DND-41 (cell line): ENCODE data around the gene CMBL.

Source experiments
- ATAC-seq: fragments of 200-7000 bp; cut with Tn5 transposase; 3 replicates; pipeline ENCODE4 v1.9.1; 2021; ENCODE audit warnings: low read depth; ENCODE audit not compliant: insufficient read depth
- DNase-seq: peaks from one replicate; pipeline ENCODE4 v3.0.0-alpha.2; 2020
- H2AFZ ChIP-seq: 2 replicates; pipeline ENCODE4 v1.6.0; 2012; ENCODE audit warnings: low read depth, low read length
- H3K27ac ChIP-seq: 2 replicates; pipeline ENCODE4 v1.5.1; 2012; ENCODE audit warnings: low read length, inconsistent platforms
- H3K27me3 ChIP-seq: fragments of 200-600 bp; sonication (generic); 2 replicates; pipeline ENCODE4 v1.6.0; 2012; ENCODE audit warnings: low read length, mild to moderate bottlenecking, inconsistent platforms; ENCODE audit not compliant: insufficient read depth, poor library complexity
- H3K36me3 ChIP-seq: 2 replicates; pipeline ENCODE4 v1.5.1; 2012; ENCODE audit warnings: low read length, inconsistent platforms; ENCODE audit not compliant: insufficient read depth
- H3K4me1 ChIP-seq: 2 replicates; pipeline ENCODE4 v1.5.1; 2012; ENCODE audit warnings: mild to moderate bottlenecking, low read length; ENCODE audit not compliant: insufficient read depth
- H3K4me2 ChIP-seq: 2 replicates; pipeline ENCODE4 v1.6.0; 2012; ENCODE audit warnings: mild to moderate bottlenecking, moderate library complexity, low read length, inconsistent platforms; ENCODE audit not compliant: insufficient read depth
- H3K4me3 ChIP-seq, 2 experiments: fragments of 200-600 bp in 1 of 2; shearing (Covaris generic) in 1 of 2; 2 replicates each; pipeline ENCODE4 v1.5.1; 2012 to 2016; ENCODE audit warnings: inconsistent platforms in 2 of 2, low read length in 2 of 2, mild to moderate bottlenecking in 2 of 2, low read depth in 1 of 2, moderate library complexity in 1 of 2
- H3K79me2 ChIP-seq: 2 replicates; pipeline ENCODE4 v1.6.0; 2012; ENCODE audit warnings: low read length, inconsistent platforms; ENCODE audit not compliant: insufficient read depth
- H3K9ac ChIP-seq: 2 replicates; pipeline ENCODE4 v1.6.0; 2012; ENCODE audit warnings: low read depth, mild to moderate bottlenecking, inconsistent platforms, low read length, moderate library complexity
- H3K9me3 ChIP-seq: 2 replicates; pipeline ENCODE4 v1.5.1; 2012; ENCODE audit warnings: low read length, moderate library complexity, mild to moderate bottlenecking, inconsistent platforms; ENCODE audit not compliant: insufficient read depth, severe bottlenecking
- H4K20me1 ChIP-seq: 2 replicates; pipeline ENCODE4 v1.6.0; 2012; ENCODE audit warnings: low read length; ENCODE audit not compliant: insufficient read depth
- CTCF ChIP-seq: IDR thresholded peaks from 2 replicates; pipeline ENCODE4 v1.5.1; 2012; ENCODE audit warnings: borderline replicate concordance, low read length, moderate library complexity, mild to moderate bottlenecking; ENCODE audit not compliant: poor library complexity, severe bottlenecking; ENCODE audit errors: extremely low read depth
- EZH2 ChIP-seq: IDR thresholded peaks from 3 replicates; pipeline ENCODE4 v1.6.1; 2012; ENCODE audit warnings: borderline replicate concordance, low read depth, mild to moderate bottlenecking, moderate library complexity, low read length, inconsistent platforms; ENCODE audit not compliant: severe bottlenecking

Gene CMBL

GRCh38 chr5:10320793-10321192 is 13.1 kb upstream of the CMBL start:
- DNase-seq (no peak), ATAC-seq (no peak)
- Histone ChIP-seq H3K27me3 (no peaks in the 10 kb centered on the region), H3K4me1 (no peaks in the 10 kb centered on the region), H3K79me2 (no peaks in the 10 kb centered on the region), H2AFZ (no peak overlapping the region), H3K4me3 (no peak overlapping the region), H3K27ac (no peak overlapping the region), H3K9me3 (no peaks in the 10 kb centered on the region), H4K20me1 (no peaks in the 10 kb centered on the region), H3K4me2 (no peak overlapping the region), H3K36me3 (no peaks in the 10 kb centered on the region), H3K9ac (no peak overlapping the region)
- TF ChIP-seq EZH2 (no peak), CTCF (no peak)

GRCh38 chr5:10319202-10319851 is 11.6 kb upstream of the CMBL start:
- H3K9me3 ChIP-seq = no peaks in the 10 kb centered on the region
- TF ChIP-seq EZH2 = no peak
- no peak for TF ChIP-seq CTCF
- H2AFZ ChIP-seq = no peak overlapping the region
- no peak overlapping the region for H3K9ac ChIP-seq
- H3K27me3 ChIP-seq = no peaks in the 10 kb centered on the region
- H3K4me1 ChIP-seq = no peaks in the 10 kb centered on the region
- no peak overlapping the region for H3K4me3 ChIP-seq
- ATAC-seq = no peak
- H3K4me2 ChIP-seq = no peak overlapping the region
- no peaks in the 10 kb centered on the region for H4K20me1 ChIP-seq
- no peak overlapping the region for H3K27ac ChIP-seq
- no peak for DNase-seq
- H3K36me3 ChIP-seq = no peaks in the 10 kb centered on the region
- no peaks in the 10 kb centered on the region for H3K79me2 ChIP-seq

GRCh38 chr5:10317825-10318682 is 10.4 kb upstream of the CMBL start:
- Histone ChIP-seq H3K9me3 (no peaks in the 10 kb centered on the region), H3K9ac (no peak overlapping the region), H4K20me1 (no peaks in the 10 kb centered on the region), H3K36me3 (no peaks in the 10 kb centered on the region), H3K79me2 (no peaks in the 10 kb centered on the region), H3K27me3 (no peaks in the 10 kb centered on the region), H3K4me2 (no peak overlapping the region), H3K4me3 (no peak overlapping the region), H2AFZ (no peak overlapping the region), H3K4me1 (no peaks in the 10 kb centered on the region), H3K27ac (no peak overlapping the region)
- DNase-seq (no peak), ATAC-seq (no peak)
- TF ChIP-seq CTCF (no peak), EZH2 (no peak)
